A549 (cell line): ENCODE data around the gene ADAM19.

Experiments
- RARB ChIP-seq: fragments of 250-450 bp; sonication (Bioruptor Pico); IDR thresholded peaks from 2 replicates; pipeline ENCODE4 v1.8.0; 2021; ENCODE audit warnings: mild to moderate bottlenecking, moderate library complexity
- TF ChIP-seq, protein P1 (sequence below): fragments of >200 bp; sonication (Bioruptor Twin); formaldehyde crosslinking; IDR thresholded peaks from 3 replicates; pipeline ENCODE4 v1.5.1; 2016

DNA sequence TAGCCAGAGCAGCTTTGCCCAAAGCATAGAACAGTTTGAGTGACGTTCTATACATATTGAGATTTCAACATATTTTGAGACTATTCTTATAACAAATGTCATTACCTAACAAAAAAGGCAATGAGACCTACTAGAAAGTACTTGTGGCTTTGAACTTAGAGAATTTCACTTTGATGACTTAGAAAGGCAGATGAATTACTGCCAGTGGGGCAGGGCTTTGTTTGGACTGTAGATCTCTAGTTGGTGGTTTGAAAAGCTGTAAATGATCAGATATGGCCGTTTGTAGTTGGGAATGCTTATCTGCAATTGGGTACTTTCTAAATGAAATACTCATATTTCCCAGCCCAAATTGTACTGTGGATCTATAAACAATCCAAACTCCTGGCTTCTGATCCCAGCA, 48.6 kb upstream of the ADAM19 start:
- TF ChIP-seq RARB (CRISPR knock-in tag), result no peak
- TF ChIP-seq, protein P1, sequence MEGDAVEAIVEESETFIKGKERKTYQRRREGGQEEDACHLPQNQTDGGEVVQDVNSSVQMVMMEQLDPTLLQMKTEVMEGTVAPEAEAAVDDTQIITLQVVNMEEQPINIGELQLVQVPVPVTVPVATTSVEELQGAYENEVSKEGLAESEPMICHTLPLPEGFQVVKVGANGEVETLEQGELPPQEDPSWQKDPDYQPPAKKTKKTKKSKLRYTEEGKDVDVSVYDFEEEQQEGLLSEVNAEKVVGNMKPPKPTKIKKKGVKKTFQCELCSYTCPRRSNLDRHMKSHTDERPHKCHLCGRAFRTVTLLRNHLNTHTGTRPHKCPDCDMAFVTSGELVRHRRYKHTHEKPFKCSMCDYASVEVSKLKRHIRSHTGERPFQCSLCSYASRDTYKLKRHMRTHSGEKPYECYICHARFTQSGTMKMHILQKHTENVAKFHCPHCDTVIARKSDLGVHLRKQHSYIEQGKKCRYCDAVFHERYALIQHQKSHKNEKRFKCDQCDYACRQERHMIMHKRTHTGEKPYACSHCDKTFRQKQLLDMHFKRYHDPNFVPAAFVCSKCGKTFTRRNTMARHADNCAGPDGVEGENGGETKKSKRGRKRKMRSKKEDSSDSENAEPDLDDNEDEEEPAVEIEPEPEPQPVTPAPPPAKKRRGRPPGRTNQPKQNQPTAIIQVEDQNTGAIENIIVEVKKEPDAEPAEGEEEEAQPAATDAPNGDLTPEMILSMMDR, result no peak
